Measurements from ENCODE around the gene WDR74. TPM values are rescaled to one million over a fixed set of nuclear protein-coding genes. Genes with fewer than 3 reads are reported as not detected.
A peak's percentile ranks its signal among the peaks of the same experiment; 100 is the strongest.

WDR74 gene
- polyA plus RNA-seq, 2 of the 4 experiments (the other 2 are of a cell fraction) = 52.9 to 90.6 TPM

GRCh38 chr11:62786318-62787004, 52.9 kb downstream of the WDR74 start:
- DNase-seq (ENCODE audit: low read depth in 1 of 2, low spot score in 1 of 2) (peak; percentile 86 to 92), ATAC-seq (peak; percentile 76 to 80), FAIRE-seq (no peak)
- 8% methylated on average over 9 of the region's 51 CpGs for WGBS (ENCODE audit: missing lambda C conversion rate)
- Histone ChIP-seq H3K4me1 (peaks cover 31% of the 10 kb centered on the region), H3K4me2 (peak overlapping the region; percentile 77), H3K9me3 (no peaks in the 10 kb centered on the region), H3K27ac (peak overlapping the region; percentile 89 to 96), H3K4me3 (peak overlapping the region; percentile 78)
- ChIA-PET POLR2A (interaction anchor here (0.6 to 3.6 kb wide), 16 partner anchors 10 to 288 kb away, joined by 3 to 59 read pairs (median 5); partner anchors contain the start of genes C11orf98, CSKMT, HNRNPUL2 and NXF1), CTCF (interaction anchor here (0.5 to 8.3 kb wide), 53 partner anchors 10 to 402 kb away, joined by 3 to 211 read pairs (median 4); partner anchors contain the start of genes HNRNPUL2, LRRN4CL, NXF1 and POLR2G)
- TF ChIP-seq NR3C1 (IDR thresholded peaks at IDR 0.05) (no peak), CEBPB (IDR thresholded peaks at IDR 0.05) (no peak), POLR2A (IDR thresholded peaks at IDR 0.05; ENCODE audit: low read length) (0 out of 2 replicates have a peak, but pooled peaks have one; percentile 15), HOXB5 (CRISPR knock-in tag; IDR thresholded peaks at IDR 0.05) (0 out of 2 replicates have a peak, but pooled peaks have one; percentile 38), RCOR1 (IDR thresholded peaks at IDR 0.05; ENCODE audit: low read depth, low read length) (no peak), MYC (IDR thresholded peaks at IDR 0.05; ENCODE audit: borderline replicate concordance, low read length) (no peak; the same call in 1 of the 2 replicates), RAD21 (conservative IDR thresholded peaks at IDR 0.05 in 1 of 2, IDR thresholded peaks at IDR 0.05 in 1 of 2) (peak; percentile 45 to 47; a peak in 4 of 5 replicates), RNF2 (IDR thresholded peaks at IDR 0.05; ENCODE audit: borderline replicate concordance, low read depth) (no peak), ZSCAN20 (CRISPR knock-in tag; IDR thresholded peaks at IDR 0.05) (no peak), FOSB (CRISPR knock-in tag; IDR thresholded peaks at IDR 0.05) (no peak), BHLHE40 (IDR thresholded peaks at IDR 0.05; ENCODE audit: low read depth, low read length) (no peak), CHD4 (IDR thresholded peaks at IDR 0.05; ENCODE audit: borderline replicate concordance) (no peak), SREBF2 (IDR thresholded peaks at IDR 0.05) (no peak), ATOH8 (CRISPR knock-in tag; IDR thresholded peaks at IDR 0.05; ENCODE audit: low read depth) (no peak), POLR2AphosphoS2 (conservative IDR thresholded peaks at IDR 0.05; ENCODE audit: low read length) (no peak), CBX8 (IDR thresholded peaks at IDR 0.05) (no peak), ZNF302 (CRISPR knock-in tag; IDR thresholded peaks at IDR 0.05) (no peak), MAFK (IDR thresholded peaks at IDR 0.05; ENCODE audit: partially characterized antibody) (no peak), EHF (CRISPR knock-in tag; IDR thresholded peaks at IDR 0.05) (no peak), USF2 (IDR thresholded peaks at IDR 0.05) (no peak), MAZ (IDR thresholded peaks at IDR 0.05; ENCODE audit: borderline replicate concordance, low read depth, low read length) (0 out of 2 replicates have a peak, but pooled peaks have one; percentile 21), NFE2L2 (conservative IDR thresholded peaks at IDR 0.05; ENCODE audit: low read length) (no peak), EHMT2 (IDR thresholded peaks at IDR 0.05; ENCODE audit: low read depth) (no peak), FOXS1 (CRISPR knock-in tag; IDR thresholded peaks at IDR 0.05) (no peak), KDM5A (IDR thresholded peaks at IDR 0.05) (no peak), KDM1A (IDR thresholded peaks at IDR 0.05; ENCODE audit: low read depth) (no peak), TP53 (CRISPR knock-in tag; IDR thresholded peaks at IDR 0.05) (no peak), FOSL2 (IDR thresholded peaks at IDR 0.05) (no peak), FOSL2 (CRISPR knock-in tag; IDR thresholded peaks at IDR 0.05) (no peak), HOXB13 (CRISPR knock-in tag; IDR thresholded peaks at IDR 0.05; ENCODE audit: low read depth) (no peak)
- TF ChIP-seq, protein P1, sequence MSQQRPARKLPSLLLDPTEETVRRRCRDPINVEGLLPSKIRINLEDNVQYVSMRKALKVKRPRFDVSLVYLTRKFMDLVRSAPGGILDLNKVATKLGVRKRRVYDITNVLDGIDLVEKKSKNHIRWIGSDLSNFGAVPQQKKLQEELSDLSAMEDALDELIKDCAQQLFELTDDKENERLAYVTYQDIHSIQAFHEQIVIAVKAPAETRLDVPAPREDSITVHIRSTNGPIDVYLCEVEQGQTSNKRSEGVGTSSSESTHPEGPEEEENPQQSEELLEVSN (IDR thresholded peaks at IDR 0.05; ENCODE audit: borderline replicate concordance, low read depth) = no peak
- TF ChIP-seq, protein P2, sequence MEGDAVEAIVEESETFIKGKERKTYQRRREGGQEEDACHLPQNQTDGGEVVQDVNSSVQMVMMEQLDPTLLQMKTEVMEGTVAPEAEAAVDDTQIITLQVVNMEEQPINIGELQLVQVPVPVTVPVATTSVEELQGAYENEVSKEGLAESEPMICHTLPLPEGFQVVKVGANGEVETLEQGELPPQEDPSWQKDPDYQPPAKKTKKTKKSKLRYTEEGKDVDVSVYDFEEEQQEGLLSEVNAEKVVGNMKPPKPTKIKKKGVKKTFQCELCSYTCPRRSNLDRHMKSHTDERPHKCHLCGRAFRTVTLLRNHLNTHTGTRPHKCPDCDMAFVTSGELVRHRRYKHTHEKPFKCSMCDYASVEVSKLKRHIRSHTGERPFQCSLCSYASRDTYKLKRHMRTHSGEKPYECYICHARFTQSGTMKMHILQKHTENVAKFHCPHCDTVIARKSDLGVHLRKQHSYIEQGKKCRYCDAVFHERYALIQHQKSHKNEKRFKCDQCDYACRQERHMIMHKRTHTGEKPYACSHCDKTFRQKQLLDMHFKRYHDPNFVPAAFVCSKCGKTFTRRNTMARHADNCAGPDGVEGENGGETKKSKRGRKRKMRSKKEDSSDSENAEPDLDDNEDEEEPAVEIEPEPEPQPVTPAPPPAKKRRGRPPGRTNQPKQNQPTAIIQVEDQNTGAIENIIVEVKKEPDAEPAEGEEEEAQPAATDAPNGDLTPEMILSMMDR (IDR thresholded peaks at IDR 0.05) = peak; percentile 93
- TF ChIP-seq, protein P3, sequence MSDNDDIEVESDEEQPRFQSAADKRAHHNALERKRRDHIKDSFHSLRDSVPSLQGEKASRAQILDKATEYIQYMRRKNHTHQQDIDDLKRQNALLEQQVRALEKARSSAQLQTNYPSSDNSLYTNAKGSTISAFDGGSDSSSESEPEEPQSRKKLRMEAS (IDR thresholded peaks at IDR 0.05) = 0 out of 2 replicates have a peak, but pooled peaks have one; percentile 26
- TF ChIP-seq, protein P4, sequence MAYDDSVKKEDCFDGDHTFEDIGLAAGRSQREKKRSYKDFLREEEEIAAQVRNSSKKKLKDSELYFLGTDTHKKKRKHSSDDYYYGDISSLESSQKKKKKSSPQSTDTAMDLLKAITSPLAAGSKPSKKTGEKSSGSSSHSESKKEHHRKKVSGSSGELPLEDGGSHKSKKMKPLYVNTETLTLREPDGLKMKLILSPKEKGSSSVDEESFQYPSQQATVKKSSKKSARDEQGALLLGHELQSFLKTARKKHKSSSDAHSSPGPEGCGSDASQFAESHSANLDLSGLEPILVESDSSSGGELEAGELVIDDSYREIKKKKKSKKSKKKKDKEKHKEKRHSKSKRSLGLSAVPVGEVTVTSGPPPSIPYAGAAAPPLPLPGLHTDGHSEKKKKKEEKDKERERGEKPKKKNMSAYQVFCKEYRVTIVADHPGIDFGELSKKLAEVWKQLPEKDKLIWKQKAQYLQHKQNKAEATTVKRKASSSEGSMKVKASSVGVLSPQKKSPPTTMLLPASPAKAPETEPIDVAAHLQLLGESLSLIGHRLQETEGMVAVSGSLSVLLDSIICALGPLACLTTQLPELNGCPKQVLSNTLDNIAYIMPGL (CRISPR knock-in tag; IDR thresholded peaks at IDR 0.05; ENCODE audit: borderline replicate concordance) = peak; percentile 55; the same call in 1 of the 2 replicates
- TF ChIP-seq, protein P5, sequence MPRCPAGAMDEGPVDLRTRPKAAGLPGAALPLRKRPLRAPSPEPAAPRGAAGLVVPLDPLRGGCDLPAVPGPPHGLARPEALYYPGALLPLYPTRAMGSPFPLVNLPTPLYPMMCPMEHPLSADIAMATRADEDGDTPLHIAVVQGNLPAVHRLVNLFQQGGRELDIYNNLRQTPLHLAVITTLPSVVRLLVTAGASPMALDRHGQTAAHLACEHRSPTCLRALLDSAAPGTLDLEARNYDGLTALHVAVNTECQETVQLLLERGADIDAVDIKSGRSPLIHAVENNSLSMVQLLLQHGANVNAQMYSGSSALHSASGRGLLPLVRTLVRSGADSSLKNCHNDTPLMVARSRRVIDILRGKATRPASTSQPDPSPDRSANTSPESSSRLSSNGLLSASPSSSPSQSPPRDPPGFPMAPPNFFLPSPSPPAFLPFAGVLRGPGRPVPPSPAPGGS (IDR thresholded peaks at IDR 0.05) = no peak
